IgD-negative memory B cell (primary cell): ENCODE results near the gene PSRC1. TPM values are rescaled to one million over a fixed set of nuclear protein-coding genes. Genes with fewer than 3 reads are reported as not detected.

ENCODE experiments used
- H3K27ac Mint-ChIP-seq, 3 donors: one replicate each; pipeline ENCODE4 v1.8.0; 2020 to 2022; ENCODE audit warnings: mild to moderate bottlenecking in 3 of 3, mixed read lengths in 3 of 3, moderate library complexity in 1 of 3
- H3K27me3 Mint-ChIP-seq: one replicate; pipeline ENCODE4 v1.8.0; 2021; ENCODE audit warnings: mixed read lengths
- H3K36me3 Mint-ChIP-seq: one replicate; pipeline ENCODE4 v1.8.0; 2020; ENCODE audit warnings: mild to moderate bottlenecking, mixed read lengths
- H3K4me1 Mint-ChIP-seq, 3 donors: one replicate each; pipeline ENCODE4 v1.8.0; 2020 to 2022; ENCODE audit warnings: mixed read lengths in 3 of 3, mild to moderate bottlenecking in 1 of 3
- H3K4me3 Mint-ChIP-seq, 4 donors: one replicate each; pipeline ENCODE4 v1.8.0; 2020 to 2022; ENCODE audit warnings: mild to moderate bottlenecking in 4 of 4, mixed read lengths in 4 of 4, moderate library complexity in 3 of 4
- H3K9me3 Mint-ChIP-seq, 3 donors: one replicate each; pipeline ENCODE4 v1.8.0; 2020 to 2021; ENCODE audit warnings: mixed read lengths in 3 of 3, mild to moderate bottlenecking in 1 of 3
- polyA plus RNA-seq: library from polyadenylated mRNA; unstranded; fragments of 300-500 nt; fragmentation: Illumina TruSeq; gene quantifications from one replicate; pipeline ENCODE4 v1.2.3, GENCODE V29; 2021

Gene PSRC1
- polyA plus RNA-seq, 1 donor from 2014 or later = not detected

- Mint-ChIP-seq H3K9me3 (peaks cover 0 to 3% (median 0%) of the 10 kb centered on the region in 3 donors), H3K4me1 (peaks cover 4 to 11% (median 7%) of the 10 kb centered on the region in 3 donors), H3K27ac (peak overlapping the region in 1 of 3 donors; percentile 76), H3K27me3 (peaks cover 10% of the 10 kb centered on the region), H3K4me3 (peak overlapping the region in 2 of 4 donors; percentile 37 to 52), H3K36me3 (peaks cover 1% of the 10 kb centered on the region)
These were observed 30.6 kb downstream of the PSRC1 start for GRCh38 chr1:109252167-109252892.

- H3K4me1 Mint-ChIP-seq = peaks cover 4 to 11% (median 7%) of the 10 kb centered on the region in 3 donors
- H3K27me3 Mint-ChIP-seq = peaks cover 14% of the 10 kb centered on the region
- peak overlapping the region in 3 of 4 donors; percentile 37 to 60 (median 51) for H3K4me3 Mint-ChIP-seq
- peak overlapping the region in 1 of 3 donors; percentile 76 for H3K27ac Mint-ChIP-seq
- H3K9me3 Mint-ChIP-seq = peaks cover 0 to 3% (median 0%) of the 10 kb centered on the region in 3 donors
- H3K36me3 Mint-ChIP-seq = peaks cover 1% of the 10 kb centered on the region
These were observed 31.4 kb downstream of the PSRC1 start for GRCh38 chr1:109251277-109252166.

DNA sequence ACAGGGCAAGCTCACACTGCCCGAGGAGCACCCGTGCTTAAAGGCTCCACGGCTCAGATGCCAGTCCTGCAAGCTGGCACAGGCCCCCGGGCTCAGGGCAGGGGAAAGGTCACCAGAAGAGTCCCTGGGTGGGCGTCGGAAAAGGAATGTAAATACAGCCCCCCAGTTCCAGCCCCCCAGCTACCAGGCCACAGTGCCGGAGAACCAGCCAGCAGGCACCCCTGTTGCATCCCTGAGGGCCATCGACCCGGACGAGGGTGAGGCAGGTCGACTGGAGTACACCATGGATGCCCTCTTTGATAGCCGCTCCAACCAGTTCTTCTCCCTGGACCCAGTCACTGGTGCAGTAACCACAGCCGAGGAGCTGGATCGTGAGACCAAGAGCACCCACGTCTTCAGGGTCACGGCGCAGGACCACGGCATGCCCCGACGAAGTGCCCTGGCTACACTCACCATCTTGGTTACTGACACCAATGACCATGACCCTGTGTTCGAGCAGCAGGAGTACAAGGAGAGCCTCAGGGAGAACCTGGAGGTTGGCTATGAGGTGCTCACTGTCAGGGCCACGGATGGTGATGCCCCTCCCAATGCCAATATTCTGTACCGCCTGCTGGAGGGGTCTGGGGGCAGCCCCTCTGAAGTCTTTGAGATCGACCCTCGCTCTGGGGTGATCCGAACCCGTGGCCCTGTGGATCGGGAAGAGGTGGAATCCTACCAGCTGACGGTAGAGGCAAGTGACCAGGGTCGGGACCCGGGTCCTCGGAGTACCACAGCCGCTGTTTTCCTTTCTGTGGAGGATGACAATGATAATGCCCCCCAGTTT, 32.3 kb downstream of the PSRC1 start:
- peaks cover 1% of the 10 kb centered on the region for H3K36me3 Mint-ChIP-seq
- no peak overlapping the region for H3K27ac Mint-ChIP-seq
- H3K4me1 Mint-ChIP-seq = peaks cover 4 to 11% (median 5%) of the 10 kb centered on the region in 3 donors

GRCh38 chr1:109249654-109250401, 33.1 kb downstream of the PSRC1 start:
- Mint-ChIP-seq H3K4me1 (peaks cover 4 to 11% (median 5%) of the 10 kb centered on the region in 3 donors), H3K36me3 (peaks cover 1% of the 10 kb centered on the region), H3K9me3 (no peaks in the 10 kb centered on the region), H3K27me3 (peaks cover 14% of the 10 kb centered on the region), H3K27ac (no peak overlapping the region), H3K4me3 (peak overlapping the region; percentile 60 to 87 (median 74))

More for the DNA sequence above, 32.3 kb downstream of the PSRC1 start:
- Mint-ChIP-seq H3K27me3 (peaks cover 14% of the 10 kb centered on the region), H3K4me3 (peak overlapping the region; percentile 6 to 87 (median 72)), H3K9me3 (no peaks in the 10 kb centered on the region)

DNA sequence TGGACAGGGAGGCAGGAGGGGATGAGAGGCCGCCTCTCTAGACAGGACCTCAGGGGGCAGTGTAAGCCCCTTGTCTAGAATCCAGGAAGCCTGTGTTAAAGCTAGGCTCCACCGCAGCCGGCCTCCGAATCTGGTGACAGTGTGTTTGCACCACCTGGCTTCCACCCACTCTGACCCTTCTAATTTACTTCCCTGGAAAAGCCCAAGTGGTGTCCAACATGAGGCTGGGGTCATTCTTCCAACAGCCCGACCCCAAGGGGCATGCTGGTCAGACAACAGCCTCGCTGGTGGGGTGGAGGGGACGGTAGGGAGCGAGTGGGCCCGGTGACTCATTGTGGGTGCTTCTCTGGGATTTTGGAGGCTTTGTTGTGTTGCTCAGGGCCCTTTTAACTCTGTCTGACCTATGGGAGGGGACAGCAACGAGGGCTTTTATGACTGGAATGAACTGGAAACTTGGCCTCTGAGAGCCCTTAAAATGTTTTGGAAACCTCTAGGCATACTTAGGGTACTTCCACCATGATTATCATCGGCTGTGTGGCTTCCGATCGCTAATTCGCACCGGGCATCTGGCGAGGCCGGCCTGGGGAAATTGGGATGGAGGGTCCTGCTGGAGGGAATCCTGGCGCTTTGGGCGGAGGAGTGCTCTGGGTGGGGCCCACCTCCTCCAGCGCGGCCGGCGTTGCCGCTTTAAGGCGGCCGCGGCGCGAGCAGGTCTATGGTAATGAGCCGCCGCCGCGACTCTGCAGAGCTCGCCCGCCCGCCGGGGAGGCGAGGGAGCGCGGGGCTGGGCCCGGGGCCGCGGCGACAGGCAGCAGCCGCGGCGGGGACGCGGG, 33.9 kb downstream of the PSRC1 start, which contains the start of gene CELSR2:
TSS of gene CELSR2 (plus strand) at position 743 of the 833 bp plus-strand sequence. CDS start 541 bp downstream, outside the sequence.
- Mint-ChIP-seq H3K27me3 (peaks cover 20% of the 10 kb centered on the region), H3K36me3 (peaks cover 1% of the 10 kb centered on the region), H3K4me3 (peak within 1 kb of the TSS; percentile 60 to 87 (median 78)), H3K9me3 (no peaks in the 10 kb centered on the region), H3K27ac (no peak within 1 kb of the TSS), H3K4me1 (peaks cover 4 to 11% (median 5%) of the 10 kb centered on the region in 3 donors)

DNA sequence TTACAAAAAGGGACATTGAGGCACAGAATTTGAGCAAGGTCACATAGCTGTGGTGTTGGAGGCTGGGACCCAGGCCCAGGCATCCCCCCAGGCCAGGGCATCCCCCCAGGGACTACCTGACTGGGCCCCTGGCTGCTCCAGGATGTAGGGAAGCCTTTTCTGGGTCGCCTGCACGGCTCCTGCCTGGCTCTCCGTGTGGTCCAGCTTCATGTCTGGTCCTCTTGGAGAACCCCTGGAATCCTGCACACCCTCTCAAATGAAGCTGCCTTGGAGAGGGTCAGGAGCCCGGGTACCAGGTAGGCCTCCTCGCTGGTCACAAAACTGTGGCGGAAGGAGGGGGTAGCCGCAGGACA, 34.5 kb downstream of the PSRC1 start:
- Mint-ChIP-seq H3K9me3 (no peaks in the 10 kb centered on the region), H3K4me3 (peak overlapping the region in 1 of 4 donors; percentile 52), H3K4me1 (peaks cover 4 to 9% (median 5%) of the 10 kb centered on the region in 3 donors), H3K36me3 (peaks cover 1% of the 10 kb centered on the region), H3K27me3 (peaks cover 19% of the 10 kb centered on the region), H3K27ac (no peak overlapping the region)

- Mint-ChIP-seq H3K27me3 (peaks cover 19% of the 10 kb centered on the region), H3K27ac (no peak overlapping the region), H3K4me3 (peak overlapping the region in 1 of 4 donors; percentile 52), H3K36me3 (no peaks in the 10 kb centered on the region), H3K9me3 (no peaks in the 10 kb centered on the region), H3K4me1 (peaks cover 4 to 6% (median 4%) of the 10 kb centered on the region in 3 donors)
These were observed 35.3 kb downstream of the PSRC1 start for GRCh38 chr1:109247401-109248365.

DNA sequence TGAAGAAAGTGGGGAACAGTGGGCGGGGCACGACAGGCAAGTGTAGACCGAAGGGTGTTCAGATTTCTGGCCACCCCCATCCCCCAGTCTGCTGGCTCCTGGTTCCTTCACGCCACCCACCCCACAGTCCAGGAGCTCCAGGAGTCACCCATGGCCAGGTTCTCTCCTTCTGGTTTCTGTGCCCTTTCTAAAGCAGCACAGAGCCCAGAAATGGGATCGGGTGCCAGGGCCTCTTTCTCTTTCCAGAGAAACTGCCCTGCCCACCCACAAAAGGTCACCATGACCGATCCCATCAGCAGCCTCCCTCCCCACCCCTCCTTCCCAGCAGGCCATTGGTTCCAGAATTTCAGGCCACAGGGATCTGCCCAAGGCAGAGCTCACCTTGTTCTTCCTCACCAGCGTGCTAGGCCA, 36.8 kb downstream of the PSRC1 start:
- no peak overlapping the region for H3K27ac Mint-ChIP-seq
- no peaks in the 10 kb centered on the region for H3K36me3 Mint-ChIP-seq
- H3K4me3 Mint-ChIP-seq = no peak overlapping the region
- peaks cover 4 to 13% (median 7%) of the 10 kb centered on the region in 3 donors for H3K4me1 Mint-ChIP-seq
- H3K9me3 Mint-ChIP-seq = no peaks in the 10 kb centered on the region
- H3K27me3 Mint-ChIP-seq = peaks cover 29% of the 10 kb centered on the region

- H3K4me3 Mint-ChIP-seq = peak overlapping the region in 1 of 4 donors; percentile 30
- H3K4me1 Mint-ChIP-seq = peaks cover under 1 to 10% (median 5%) of the 10 kb centered on the region in 3 donors
- H3K9me3 Mint-ChIP-seq = no peaks in the 10 kb centered on the region
- no peaks in the 10 kb centered on the region for H3K36me3 Mint-ChIP-seq
- H3K27me3 Mint-ChIP-seq = peaks cover 26% of the 10 kb centered on the region
- H3K27ac Mint-ChIP-seq = peak overlapping the region in 1 of 3 donors; percentile 19
These were observed 38.9 kb downstream of the PSRC1 start for GRCh38 chr1:109243860-109244552.

- Mint-ChIP-seq H3K4me1 (peaks cover 0 to 9% (median 5%) of the 10 kb centered on the region in 3 donors), H3K4me3 (peak overlapping the region in 1 of 4 donors; percentile 15), H3K27ac (no peak overlapping the region), H3K9me3 (no peaks in the 10 kb centered on the region), H3K27me3 (peaks cover 25% of the 10 kb centered on the region), H3K36me3 (no peaks in the 10 kb centered on the region)
These were observed 39.7 kb downstream of the PSRC1 start for GRCh38 chr1:109243221-109243620.

DNA sequence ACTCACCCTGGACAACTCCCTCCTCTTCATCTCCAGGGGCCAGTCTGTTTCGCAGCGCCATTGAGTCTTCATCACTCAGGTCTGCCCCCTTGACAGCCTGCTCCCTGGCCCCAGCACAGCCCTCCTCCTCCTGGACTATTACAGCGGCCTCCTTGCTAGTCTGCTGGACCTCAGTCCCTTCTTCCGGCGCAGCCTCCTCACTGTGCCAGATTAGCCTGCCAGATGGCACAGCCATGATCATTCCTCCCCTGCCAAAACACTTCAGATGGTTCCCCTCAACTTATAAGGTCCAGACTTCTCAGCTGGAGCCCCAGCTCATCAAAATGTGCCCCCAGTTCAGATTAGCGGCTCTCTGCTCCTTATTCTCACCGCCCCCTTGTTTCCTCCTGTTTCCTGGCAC, 40.6 kb downstream of the PSRC1 start:
- H3K9me3 Mint-ChIP-seq = no peaks in the 10 kb centered on the region
- H3K4me1 Mint-ChIP-seq = peaks cover 0 to 9% (median 5%) of the 10 kb centered on the region in 3 donors
- H3K27ac Mint-ChIP-seq = no peak overlapping the region
- H3K4me3 Mint-ChIP-seq = peak overlapping the region in 1 of 4 donors; percentile 71
- no peaks in the 10 kb centered on the region for H3K36me3 Mint-ChIP-seq
- H3K27me3 Mint-ChIP-seq = peaks cover 25% of the 10 kb centered on the region
